ENCODE data around the gene GOLGA8B. TPM values are rescaled to one million over a fixed set of nuclear protein-coding genes. Genes with fewer than 3 reads are reported as not detected.
"Not testable (repeated sequence)": the region's sequence is repeated elsewhere in the genome, so short reads cannot be mapped to it uniquely, and the experiment has no call there.

The GOLGA8B gene
- total RNA-seq, 4 donors from 2014 or later: 39.4 to 145 (median 49.5) TPM

DNA sequence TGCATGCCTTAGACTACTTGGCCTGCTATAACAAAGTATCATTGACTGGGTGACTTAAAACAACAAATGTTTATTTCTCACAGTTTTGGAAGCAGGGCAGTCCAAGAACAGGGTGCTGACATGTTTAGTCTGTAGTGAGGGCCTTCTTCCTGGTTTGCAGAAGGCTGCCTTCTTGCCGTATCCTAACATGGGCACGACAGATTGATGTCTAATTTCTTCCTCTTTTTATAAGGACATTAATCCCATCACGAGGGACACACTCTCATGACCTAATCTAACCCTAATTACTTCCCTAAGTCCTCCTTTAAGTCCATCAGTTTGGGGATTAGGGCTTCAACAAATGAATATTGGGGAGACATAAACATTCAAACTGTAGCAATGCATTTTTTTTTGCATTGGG is 10.9 kb upstream of the GOLGA8B start:
- intact Hi-C loops (cut with DNase I; ENCODE audit: low total_unique reads): no loop called here
- WGBS, 2 donors: 50 to 69% methylated on average over 3 of the region's 3 CpGs
- TF ChIP-seq POLR2A (IDR thresholded peaks at IDR 0.05): no peak
- TF ChIP-seq, protein P1, sequence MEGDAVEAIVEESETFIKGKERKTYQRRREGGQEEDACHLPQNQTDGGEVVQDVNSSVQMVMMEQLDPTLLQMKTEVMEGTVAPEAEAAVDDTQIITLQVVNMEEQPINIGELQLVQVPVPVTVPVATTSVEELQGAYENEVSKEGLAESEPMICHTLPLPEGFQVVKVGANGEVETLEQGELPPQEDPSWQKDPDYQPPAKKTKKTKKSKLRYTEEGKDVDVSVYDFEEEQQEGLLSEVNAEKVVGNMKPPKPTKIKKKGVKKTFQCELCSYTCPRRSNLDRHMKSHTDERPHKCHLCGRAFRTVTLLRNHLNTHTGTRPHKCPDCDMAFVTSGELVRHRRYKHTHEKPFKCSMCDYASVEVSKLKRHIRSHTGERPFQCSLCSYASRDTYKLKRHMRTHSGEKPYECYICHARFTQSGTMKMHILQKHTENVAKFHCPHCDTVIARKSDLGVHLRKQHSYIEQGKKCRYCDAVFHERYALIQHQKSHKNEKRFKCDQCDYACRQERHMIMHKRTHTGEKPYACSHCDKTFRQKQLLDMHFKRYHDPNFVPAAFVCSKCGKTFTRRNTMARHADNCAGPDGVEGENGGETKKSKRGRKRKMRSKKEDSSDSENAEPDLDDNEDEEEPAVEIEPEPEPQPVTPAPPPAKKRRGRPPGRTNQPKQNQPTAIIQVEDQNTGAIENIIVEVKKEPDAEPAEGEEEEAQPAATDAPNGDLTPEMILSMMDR (IDR thresholded peaks at IDR 0.05): no peak

GRCh38 chr15:34591306-34591705 is 7.9 kb upstream of the GOLGA8B start:
- no peak overlapping the region for H3K4me3 ChIP-seq (ENCODE audit: low read depth, poor library complexity, severe bottlenecking)
- TF ChIP-seq, protein P1 (IDR thresholded peaks at IDR 0.05): no peak
- no peak for TF ChIP-seq POLR2A (IDR thresholded peaks at IDR 0.05)
- DNase-seq (ENCODE audit: low spot score in 2 of 2): no peak
- intact Hi-C loops (cut with DNase I; ENCODE audit: low total_unique reads): no loop called here
- 47 to 51% methylated on average over 5 of the region's 5 CpGs for WGBS, 2 donors

More for the DNA sequence above, 10.9 kb upstream of the GOLGA8B start:
- no peak for DNase-seq (ENCODE audit: low spot score in 2 of 2)
- H3K4me3 ChIP-seq (ENCODE audit: low read depth, poor library complexity, severe bottlenecking): no peak overlapping the region

GRCh38 chr15:34588046-34588674 is 4.7 kb upstream of the GOLGA8B start:
- 15 to 18% methylated on average over 10 of the region's 10 CpGs for WGBS, 2 donors
- intact Hi-C loops (cut with DNase I; ENCODE audit: low total_unique reads): loop anchor here (10.0 kb wide), 1 partner anchor 223 kb away; the partner anchor contains the start of gene LPCAT4
- TF ChIP-seq, protein P1 (IDR thresholded peaks at IDR 0.05): no peak
- no peak for TF ChIP-seq POLR2A (IDR thresholded peaks at IDR 0.05)
- peak in 1 of 2 donors; percentile 63 for DNase-seq (ENCODE audit: low spot score in 2 of 2)
- no peak overlapping the region for H3K4me3 ChIP-seq (ENCODE audit: low read depth, poor library complexity, severe bottlenecking)

DNA sequence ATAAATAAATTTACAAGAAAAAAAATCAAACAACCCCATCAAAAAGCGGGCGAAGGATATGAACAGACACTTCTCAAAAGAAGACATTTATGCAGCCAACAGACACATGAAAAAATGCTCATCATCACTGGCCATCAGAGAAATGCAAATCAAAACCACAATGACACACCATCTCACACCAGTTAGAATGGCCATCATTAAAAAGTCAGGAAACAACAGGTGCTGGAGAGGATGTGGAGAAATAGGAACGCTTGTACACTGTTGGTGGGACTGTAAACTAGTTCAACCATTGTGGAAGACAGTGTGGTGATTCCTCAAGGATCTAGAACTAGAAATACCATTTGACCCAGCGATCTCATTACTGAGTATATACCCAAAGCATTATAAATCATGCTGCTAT is 2.5 kb upstream of the GOLGA8B start:
- 86 to 87% methylated on average over 4 of the region's 4 CpGs for WGBS, 2 donors
- intact Hi-C loops (cut with DNase I; ENCODE audit: low total_unique reads): loop anchor here (10.0 kb wide), 1 partner anchor 221 kb away; the partner anchor contains the start of gene LPCAT4
- DNase-seq (ENCODE audit: low spot score in 2 of 2); H3K4me3 ChIP-seq (ENCODE audit: low read depth, poor library complexity, severe bottlenecking): not testable (repeated sequence)

DNA sequence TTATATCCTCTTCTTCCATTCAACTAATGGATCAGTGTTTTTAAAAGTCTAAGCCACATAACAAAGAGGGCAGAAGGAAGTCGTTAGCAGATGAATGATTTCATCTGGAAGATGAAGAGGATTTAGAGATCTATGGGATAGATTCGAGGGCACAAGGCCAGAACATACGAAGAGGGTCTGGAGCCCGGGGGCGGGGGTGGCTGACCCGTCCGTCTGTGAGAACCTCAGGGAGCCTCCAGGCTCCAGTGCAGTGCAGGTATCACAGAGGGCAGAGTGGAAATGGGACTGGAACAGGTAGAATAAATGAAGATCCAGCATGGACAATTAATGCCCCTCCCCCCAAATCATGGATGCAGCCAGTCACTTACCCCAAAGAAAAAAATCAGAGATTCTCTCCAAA is 1.5 kb upstream of the GOLGA8B start:
- no peak overlapping the region for H3K4me3 ChIP-seq (ENCODE audit: low read depth, poor library complexity, severe bottlenecking)
- TF ChIP-seq, protein P1 (IDR thresholded peaks at IDR 0.05): no peak
- no peak for TF ChIP-seq POLR2A (IDR thresholded peaks at IDR 0.05)
- 59 to 66% methylated on average over 7 of the region's 7 CpGs for WGBS, 2 donors
- intact Hi-C loops (cut with DNase I; ENCODE audit: low total_unique reads): loop anchor here (10.0 kb wide), 1 partner anchor 220 kb away; the partner anchor contains the start of gene LPCAT4
- DNase-seq (ENCODE audit: low spot score in 2 of 2): no peak

DNA sequence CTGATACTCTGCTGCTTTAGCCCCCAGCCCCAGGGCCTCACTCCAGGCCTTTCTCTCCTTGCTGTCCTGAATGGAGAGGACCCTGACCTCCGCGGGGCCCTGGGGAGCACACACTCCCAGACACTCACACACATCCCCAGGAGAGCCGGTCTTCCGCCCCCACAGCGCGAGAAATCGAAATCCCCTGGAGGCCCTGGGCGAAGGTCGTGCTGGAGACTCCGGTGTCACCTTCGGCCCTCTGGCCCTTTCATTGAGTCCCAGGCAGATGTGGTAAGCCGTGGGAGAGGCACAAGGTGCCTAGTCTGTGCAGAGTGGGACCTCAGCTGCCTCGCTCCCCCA is 848 bp upstream of the GOLGA8B start:
- intact Hi-C loops (cut with DNase I; ENCODE audit: low total_unique reads): loop anchor here (10.0 kb wide), 1 partner anchor 219 kb away; the partner anchor contains the start of gene LPCAT4
- no peak for DNase-seq (ENCODE audit: low spot score in 2 of 2)
- TF ChIP-seq, protein P1 (IDR thresholded peaks at IDR 0.05): no peak
- 36 to 46% methylated on average over 5 to 13 of the region's 13 CpGs for WGBS, 2 donors
- no peak overlapping the region for H3K4me3 ChIP-seq (ENCODE audit: low read depth, poor library complexity, severe bottlenecking)
